Neural cell (in vitro differentiated cells): ENCODE measurements around the gene SCRN2.

Experiments used
- EP300 ChIP-seq: fragments of 450-650 bp; conservative IDR thresholded peaks from 2 replicates; pipeline ENCODE4 v1.6.1; 2014; ENCODE audit warnings: antibody characterized with exemption, mild to moderate bottlenecking, moderate library complexity; ENCODE audit not compliant: poor library complexity, severe bottlenecking
- EZH2 ChIP-seq: fragments of 200-600, 300-800 bp; shearing (Covaris generic), sonication (generic); IDR thresholded peaks from 2 replicates; pipeline ENCODE4 v1.6.1; 2014; ENCODE audit warnings: antibody characterized with exemption, low read length, borderline replicate concordance, mild to moderate bottlenecking; ENCODE audit not compliant: insufficient read depth, poor library complexity, severe bottlenecking
- MXI1 ChIP-seq: fragments of 450-650 bp; conservative IDR thresholded peaks from 2 replicates; pipeline ENCODE4 v1.6.1; 2014; ENCODE audit warnings: antibody characterized with exemption, mild to moderate bottlenecking; ENCODE audit not compliant: poor library complexity, severe bottlenecking
- POLR2AphosphoS5 ChIP-seq: IDR thresholded peaks from 2 replicates; pipeline ENCODE4 v1.6.1; 2012
- RAD21 ChIP-seq: fragments of 450-650 bp; conservative IDR thresholded peaks from 2 replicates; pipeline ENCODE4 v1.6.1; 2014; ENCODE audit warnings: antibody characterized with exemption, mild to moderate bottlenecking, moderate library complexity
- REST ChIP-seq: IDR thresholded peaks from 2 replicates; pipeline ENCODE4 v1.6.1; 2012; ENCODE audit warnings: borderline replicate concordance
- TAF1 ChIP-seq: IDR thresholded peaks from 2 replicates; pipeline ENCODE4 v1.6.1; 2012; ENCODE audit warnings: low read depth
- TF ChIP-seq, protein P1 (sequence below): fragments of 450-650 bp; IDR thresholded peaks from 2 replicates; pipeline ENCODE4 v1.5.1; 2014; ENCODE audit warnings: antibody characterized with exemption, mild to moderate bottlenecking, moderate library complexity; ENCODE audit not compliant: poor library complexity, severe bottlenecking

DNA sequence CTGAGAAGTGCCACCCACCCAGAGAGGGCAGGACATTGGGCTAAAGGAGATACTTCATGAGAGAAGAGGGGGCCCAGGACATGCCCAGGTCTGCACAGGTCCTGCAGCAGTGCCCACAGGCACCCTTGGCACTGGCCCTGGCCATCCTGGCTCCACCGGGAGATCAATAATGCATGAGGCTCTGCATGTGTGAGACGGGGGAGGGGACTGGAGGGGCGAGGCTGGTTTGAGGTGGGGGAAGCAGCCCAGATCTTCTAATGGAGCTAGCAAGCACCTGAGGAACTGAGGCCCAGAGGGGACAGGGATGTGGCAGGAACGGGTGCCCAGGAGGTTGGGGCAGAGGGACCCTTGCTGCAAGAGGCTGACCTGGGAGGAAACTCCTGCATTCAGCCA lies 20.0 kb downstream of the SCRN2 start:
- TF ChIP-seq, protein P1, sequence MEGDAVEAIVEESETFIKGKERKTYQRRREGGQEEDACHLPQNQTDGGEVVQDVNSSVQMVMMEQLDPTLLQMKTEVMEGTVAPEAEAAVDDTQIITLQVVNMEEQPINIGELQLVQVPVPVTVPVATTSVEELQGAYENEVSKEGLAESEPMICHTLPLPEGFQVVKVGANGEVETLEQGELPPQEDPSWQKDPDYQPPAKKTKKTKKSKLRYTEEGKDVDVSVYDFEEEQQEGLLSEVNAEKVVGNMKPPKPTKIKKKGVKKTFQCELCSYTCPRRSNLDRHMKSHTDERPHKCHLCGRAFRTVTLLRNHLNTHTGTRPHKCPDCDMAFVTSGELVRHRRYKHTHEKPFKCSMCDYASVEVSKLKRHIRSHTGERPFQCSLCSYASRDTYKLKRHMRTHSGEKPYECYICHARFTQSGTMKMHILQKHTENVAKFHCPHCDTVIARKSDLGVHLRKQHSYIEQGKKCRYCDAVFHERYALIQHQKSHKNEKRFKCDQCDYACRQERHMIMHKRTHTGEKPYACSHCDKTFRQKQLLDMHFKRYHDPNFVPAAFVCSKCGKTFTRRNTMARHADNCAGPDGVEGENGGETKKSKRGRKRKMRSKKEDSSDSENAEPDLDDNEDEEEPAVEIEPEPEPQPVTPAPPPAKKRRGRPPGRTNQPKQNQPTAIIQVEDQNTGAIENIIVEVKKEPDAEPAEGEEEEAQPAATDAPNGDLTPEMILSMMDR = no peak
- TF ChIP-seq EZH2 (no peak), MXI1 (no peak), REST (no peak), EP300 (no peak), TAF1 (no peak), RAD21 (no peak), POLR2AphosphoS5 (no peak)
